GM21381 (cell line): ENCODE data around the gene NFIB.
A peak's percentile ranks its signal among the peaks of the same experiment; 100 is the strongest.

ENCODE experiments used
- ATAC-seq: cut with Tn5 transposase; IDR thresholded peaks from one replicate; pipeline ENCODE4 v1.9.1; 2021; ENCODE audit warnings: mild to moderate bottlenecking, moderate library complexity; ENCODE audit not compliant: unreplicated experiment

Gene NFIB

GRCh38 chr9:14321517-14322130 is 7.7 kb upstream of the NFIB start:
- no peak for ATAC-seq

GRCh38 chr9:14320271-14321181 is 6.6 kb upstream of the NFIB start:
- ATAC-seq: no peak

GRCh38 chr9:14318934-14319580 is 5.1 kb upstream of the NFIB start:
- no peak for ATAC-seq

- ATAC-seq: no peak
Observed at GRCh38 chr9:14318361-14318760, 4.4 kb upstream of the NFIB start.

- ATAC-seq: peak; percentile 17
Observed at GRCh38 chr9:14317667-14318320, 3.9 kb upstream of the NFIB start.

GRCh38 chr9:14316602-14317300 is 2.8 kb upstream of the NFIB start:
- no peak for ATAC-seq

GRCh38 chr9:14315875-14316601 is 2.1 kb upstream of the NFIB start:
- ATAC-seq: no peak

- ATAC-seq: peak; percentile 28
Observed at GRCh38 chr9:14314929-14315874, 1.3 kb upstream of the NFIB start.

- no peak for ATAC-seq
Observed at GRCh38 chr9:14314424-14314928, 535 bp upstream of the NFIB start.

GRCh38 chr9:14313378-14313940 is 482 bp downstream of the NFIB start:
- ATAC-seq: no peak

GRCh38 chr9:14312719-14313377 is 1.1 kb downstream of the NFIB start:
- no peak for ATAC-seq

- ATAC-seq: no peak
Observed at GRCh38 chr9:14311956-14312685, 1.8 kb downstream of the NFIB start.

- ATAC-seq: no peak
Observed at GRCh38 chr9:14311171-14311949, 2.6 kb downstream of the NFIB start.

GRCh38 chr9:14310311-14310710 is 3.6 kb downstream of the NFIB start:
- ATAC-seq: no peak

GRCh38 chr9:14309403-14309802 is 4.5 kb downstream of the NFIB start:
- no peak for ATAC-seq

GRCh38 chr9:14308853-14309145 is 5.1 kb downstream of the NFIB start:
- no peak for ATAC-seq
